ENCODE data around the gene LRRN4. TPM values are rescaled to one million over a fixed set of nuclear protein-coding genes. Genes with fewer than 3 reads are reported as not detected.
A peak's percentile ranks its signal among the peaks of the same experiment; 100 is the strongest.
"Not testable (repeated sequence)": the region's sequence is repeated elsewhere in the genome, so short reads cannot be mapped to it uniquely, and the experiment has no call there.

The LRRN4 gene
- total RNA-seq, 1 experiment from 2014 or later, result 1.3 TPM

DNA sequence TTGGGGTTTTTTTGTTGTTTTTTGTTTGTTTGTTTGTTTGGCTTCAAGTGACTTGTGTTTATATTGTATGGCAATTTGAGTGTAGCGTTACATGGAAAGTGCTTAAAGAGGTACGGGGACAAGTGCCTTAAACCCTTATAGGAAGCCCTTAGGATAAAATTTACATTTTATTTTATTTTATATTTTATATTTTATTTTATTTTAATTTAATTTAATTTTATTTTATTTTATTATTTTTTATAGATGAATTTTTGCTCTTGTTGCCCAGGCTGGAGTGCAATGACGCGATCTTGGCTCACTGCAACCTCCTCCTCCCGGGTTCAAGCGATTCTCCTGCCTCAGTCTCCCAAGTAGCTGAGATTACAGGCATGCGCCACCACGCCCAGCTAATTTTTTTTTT, 21.0 kb downstream of the LRRN4 start:
- DNase-seq (ENCODE audit: low spot score), result not testable (repeated sequence)

DNA sequence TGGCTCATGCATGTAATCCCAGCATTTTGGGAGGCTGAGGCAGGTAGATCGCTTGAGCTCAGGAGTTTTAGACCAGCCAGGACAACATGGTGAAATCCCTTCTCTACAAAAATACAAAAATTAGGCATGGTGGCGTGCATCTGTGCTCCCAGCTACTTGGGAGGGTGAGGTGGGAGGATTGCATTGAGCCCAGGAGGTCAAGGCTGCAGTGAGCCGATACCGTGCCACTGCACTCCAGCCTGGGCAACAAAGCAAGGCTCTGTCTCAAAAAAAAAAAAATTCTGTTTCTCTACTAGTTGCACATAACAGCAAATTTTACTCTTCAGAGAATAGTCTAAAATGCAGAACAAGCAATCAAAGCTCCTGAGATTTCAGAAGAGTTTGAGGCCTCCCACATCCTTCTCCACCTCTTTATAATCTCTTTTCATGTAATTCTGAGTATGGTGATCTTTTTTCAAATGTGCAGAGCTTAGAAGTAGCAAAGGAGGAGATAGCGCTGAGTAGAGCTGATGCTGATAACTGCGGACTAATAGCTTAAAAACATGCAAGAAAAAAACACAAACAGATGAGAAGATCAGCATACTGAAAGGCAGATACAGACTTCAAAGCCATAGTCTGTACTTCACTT, 23.3 kb downstream of the LRRN4 start:
- no peak for DNase-seq (ENCODE audit: low spot score)

DNA sequence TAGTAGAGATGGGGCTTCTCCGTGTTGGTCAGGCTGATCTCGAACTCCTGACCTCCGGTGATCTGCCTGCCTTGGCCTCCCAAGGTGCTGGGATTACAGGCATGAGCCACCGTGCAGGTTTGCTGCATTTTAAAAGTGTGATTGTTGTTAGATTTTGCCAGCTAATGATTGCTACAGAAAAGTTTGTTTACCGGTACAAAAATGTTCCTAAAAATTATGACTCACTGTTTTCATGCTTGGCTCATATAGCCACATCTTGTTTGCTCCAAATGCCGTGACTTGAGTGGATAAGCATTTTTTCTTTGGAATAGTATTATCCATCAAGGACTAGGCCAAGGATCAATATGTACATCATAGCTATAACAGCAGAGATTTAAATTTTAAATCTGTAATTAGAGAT, 24.3 kb downstream of the LRRN4 start:
- no peak for DNase-seq (ENCODE audit: low spot score)

DNA sequence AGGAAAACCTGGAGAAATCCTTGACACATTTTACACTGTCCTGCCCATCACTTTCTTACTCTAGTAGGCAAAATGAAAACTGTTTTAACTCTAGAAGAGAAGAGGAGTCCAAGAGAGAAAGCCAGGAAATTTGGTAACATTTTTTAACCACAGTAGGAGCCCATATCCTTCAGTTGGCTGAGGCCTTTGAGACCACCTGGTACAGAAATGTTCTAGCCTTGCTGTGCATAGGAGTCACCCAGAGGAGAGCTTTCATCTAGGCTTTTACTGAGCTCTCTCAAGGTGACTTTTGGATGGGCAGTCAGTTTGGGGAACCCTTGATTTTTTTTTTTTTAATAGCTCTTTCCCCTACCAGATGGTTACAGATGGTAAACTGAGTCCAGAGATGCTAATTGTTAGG, 25.0 kb downstream of the LRRN4 start:
- DNase-seq (ENCODE audit: low spot score), result no peak

DNA sequence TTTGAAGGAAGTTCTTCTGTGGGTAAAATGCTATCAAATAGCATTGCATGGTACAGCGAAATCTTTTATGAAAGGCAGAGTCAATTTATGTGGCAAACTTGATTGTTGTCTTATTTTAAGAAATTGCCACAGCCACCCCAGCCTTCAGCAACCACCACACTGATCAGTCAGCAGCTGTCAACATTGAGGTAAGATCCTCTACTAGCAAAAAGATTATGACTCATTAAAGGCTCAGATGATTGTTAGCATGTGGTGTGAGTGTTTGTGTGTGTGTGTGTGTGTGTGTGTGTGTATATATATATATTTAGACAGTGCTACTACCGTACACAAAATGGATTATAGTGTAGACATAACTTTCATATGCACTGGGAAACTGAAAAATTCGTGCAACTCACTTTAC, 27.8 kb downstream of the LRRN4 start:
- no peak for DNase-seq (ENCODE audit: low spot score)

DNA sequence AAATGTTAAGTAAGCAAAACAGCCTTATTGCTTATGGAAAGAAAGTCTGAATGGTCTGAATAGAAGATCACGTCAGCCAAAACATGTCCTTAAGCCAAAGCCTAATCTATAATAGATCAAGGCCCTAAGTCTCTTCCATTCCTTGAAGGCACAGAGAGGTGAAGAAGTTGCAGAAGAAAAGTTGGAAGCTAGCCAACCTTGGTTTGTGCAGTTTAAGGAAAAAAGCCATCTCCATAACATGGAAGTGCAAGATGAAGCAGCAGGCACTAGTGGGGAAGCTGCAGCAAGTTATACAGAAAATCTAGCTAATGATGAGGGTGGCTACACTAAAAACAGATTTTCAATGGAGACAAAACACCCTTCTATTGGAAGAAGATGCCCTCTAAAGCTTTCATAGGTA, 29.1 kb downstream of the LRRN4 start:
- DNase-seq (ENCODE audit: low spot score), result no peak

DNA sequence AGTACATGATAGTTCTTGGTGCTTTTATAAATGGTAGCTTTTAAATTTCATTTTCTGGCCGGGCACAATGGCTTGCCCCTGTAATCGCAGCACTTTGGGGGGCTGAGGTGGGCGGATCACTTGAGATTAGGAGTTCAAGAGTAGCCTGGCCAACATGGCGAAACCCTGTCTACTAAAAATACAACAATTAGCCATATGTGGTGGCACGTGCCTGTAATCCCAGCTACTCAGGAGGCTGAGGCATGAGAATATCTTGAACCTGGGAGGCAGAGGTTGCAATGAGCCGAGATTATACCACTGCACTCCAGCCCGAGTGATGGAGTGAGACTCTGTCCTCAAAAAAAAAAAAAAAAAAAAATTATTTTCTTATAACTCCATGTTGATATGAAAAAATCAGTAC, 36.0 kb downstream of the LRRN4 start:
- DNase-seq (ENCODE audit: low spot score), result no peak

DNA sequence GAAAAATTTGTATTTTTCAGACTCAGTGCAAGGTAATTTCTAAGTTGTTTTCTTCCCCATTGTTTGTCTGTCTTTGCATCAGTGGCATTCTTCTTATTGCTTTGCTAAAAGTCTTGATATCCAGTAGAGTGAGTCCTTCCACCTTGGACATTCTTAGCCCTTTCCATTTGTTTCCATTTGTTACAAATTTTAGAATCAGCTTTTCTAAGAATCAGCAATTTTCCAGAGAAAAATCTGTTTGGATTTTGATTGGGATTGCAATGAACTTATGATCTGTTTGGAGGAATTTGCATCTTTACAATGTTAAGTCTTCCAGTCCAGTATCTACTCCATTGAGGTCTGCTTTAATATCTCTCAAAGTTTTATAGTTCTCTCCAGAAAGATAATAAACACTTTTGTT, 36.4 kb downstream of the LRRN4 start:
- DNase-seq (ENCODE audit: low spot score), result no peak

DNA sequence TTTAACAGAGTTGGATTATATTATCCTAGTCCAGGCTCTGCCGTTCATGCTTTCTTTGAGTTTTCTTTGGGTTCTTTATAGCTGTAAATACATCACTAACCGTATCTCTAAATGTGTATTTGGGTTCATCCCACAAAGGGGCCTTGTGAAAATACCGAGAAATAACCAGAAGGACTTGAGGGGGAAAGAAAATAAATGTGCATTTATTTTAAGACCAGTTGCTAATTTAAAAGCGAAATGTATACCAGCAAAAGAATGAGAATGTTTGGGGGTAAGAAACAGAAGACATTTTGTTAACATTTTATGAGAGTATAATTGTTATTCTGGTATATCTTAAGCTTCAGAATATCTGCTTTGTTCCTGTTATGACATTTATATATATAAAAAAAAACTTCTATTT, 38.9 kb downstream of the LRRN4 start:
- DNase-seq (ENCODE audit: low spot score), result no peak

DNA sequence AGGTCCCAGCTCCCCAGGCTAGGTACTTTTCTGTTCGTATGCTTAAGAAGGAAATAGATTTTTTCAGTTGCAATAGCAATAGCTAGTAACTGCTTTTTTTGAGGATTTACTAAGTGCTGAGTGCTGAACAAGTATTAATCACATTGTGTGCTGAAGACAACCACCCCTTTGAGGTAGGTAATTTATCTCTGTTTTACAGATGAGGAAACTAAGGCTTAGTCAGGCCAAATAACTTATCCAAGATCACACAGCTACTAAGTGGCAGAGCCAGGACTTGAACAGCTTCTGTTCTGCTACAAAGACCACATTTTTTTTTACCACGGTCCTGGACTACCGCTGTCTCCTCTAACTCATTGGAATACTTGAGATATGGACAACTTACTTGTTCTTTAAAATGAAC, 39.8 kb downstream of the LRRN4 start:
- DNase-seq (ENCODE audit: low spot score), result no peak

DNA sequence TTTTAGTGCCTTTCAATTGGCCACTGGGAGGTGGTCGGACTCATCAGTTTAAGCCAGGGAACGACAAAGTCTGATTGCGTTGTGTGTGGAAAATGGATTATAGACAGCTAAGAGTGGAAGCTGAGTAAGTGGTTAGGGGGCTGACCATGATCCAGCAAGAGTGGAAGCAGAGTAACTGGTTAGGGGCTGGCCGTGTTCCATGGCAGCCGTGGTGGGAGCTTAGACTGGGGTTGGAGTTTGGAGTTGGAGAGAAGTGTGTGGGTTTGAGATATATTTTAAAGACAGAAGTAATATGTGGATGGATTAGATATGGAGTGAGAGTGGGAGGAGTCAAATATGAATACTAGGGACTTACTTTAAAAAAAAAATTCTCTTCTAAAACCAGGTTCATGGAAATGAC, 41.7 kb downstream of the LRRN4 start:
- DNase-seq (ENCODE audit: low spot score), result no peak

DNA sequence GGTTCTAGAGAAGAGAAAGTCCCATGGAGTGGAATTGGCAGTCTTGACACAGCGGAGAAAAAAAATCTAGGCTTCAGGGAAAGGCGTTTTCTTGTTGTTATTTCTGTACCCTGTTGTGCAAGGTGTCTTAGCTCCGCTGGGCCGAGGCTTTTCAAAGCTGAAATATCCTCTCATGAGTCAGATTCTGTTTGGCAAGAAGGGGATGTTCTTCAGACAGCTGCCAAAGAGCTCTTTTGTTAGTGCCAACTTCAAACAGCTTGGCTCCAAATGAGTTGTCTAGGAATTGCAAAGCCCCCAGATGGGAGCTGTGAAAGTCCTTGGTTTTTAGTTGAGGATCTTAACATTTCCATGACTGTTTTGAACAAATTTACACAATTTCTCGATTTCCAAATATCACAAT, 45.6 kb downstream of the LRRN4 start:
- DNase-seq (ENCODE audit: low spot score), result peak; percentile 38

DNA sequence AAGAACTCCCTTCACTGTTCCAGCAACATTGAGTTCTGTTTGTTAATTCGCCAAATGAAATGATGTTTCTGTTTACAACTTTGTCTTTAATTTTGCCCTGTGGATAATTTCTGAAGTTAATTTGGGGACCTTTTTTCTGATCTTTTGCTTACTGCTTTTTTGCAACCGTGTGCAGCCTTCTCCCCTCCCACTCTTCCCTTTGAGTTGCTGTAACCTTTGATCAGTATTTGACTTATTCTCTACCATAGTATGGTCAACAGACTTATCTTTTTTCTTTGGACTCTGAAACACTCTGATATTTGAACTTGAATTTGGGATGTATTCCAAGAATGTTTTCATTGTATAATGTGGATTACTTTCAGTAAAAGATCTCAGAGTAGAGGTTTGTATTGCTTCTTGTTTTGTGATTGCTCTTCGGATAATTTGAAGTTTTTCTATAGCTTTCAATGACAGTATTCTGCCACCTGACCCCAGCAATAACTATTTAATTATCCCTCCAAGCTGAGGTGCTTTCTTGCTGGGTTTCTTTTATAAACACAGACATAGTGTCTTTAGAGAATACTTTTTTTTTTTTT, 46.2 kb downstream of the LRRN4 start:
- DNase-seq (ENCODE audit: low spot score), result peak; percentile 34

DNA sequence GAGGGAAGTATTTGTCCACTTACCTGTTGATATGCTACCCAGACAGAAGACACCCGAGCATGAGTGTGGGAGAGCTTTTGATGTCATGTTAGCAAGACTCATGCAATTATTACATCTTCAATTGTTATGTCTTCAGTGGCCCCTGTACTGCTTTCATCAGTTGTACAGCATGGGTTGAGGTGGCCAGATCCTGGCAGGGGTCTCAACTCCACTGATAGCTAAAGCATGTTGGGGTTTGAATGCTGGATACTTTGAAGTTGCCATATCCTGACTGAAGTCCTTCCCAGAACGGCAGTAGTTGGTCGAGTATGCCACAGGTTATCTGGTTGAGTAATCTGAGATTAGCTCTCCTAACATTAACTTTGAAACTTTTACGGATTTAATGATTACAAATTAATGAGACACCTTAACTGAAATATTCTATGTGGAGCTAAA, 46.7 kb downstream of the LRRN4 start:
- DNase-seq (ENCODE audit: low spot score), result no peak

DNA sequence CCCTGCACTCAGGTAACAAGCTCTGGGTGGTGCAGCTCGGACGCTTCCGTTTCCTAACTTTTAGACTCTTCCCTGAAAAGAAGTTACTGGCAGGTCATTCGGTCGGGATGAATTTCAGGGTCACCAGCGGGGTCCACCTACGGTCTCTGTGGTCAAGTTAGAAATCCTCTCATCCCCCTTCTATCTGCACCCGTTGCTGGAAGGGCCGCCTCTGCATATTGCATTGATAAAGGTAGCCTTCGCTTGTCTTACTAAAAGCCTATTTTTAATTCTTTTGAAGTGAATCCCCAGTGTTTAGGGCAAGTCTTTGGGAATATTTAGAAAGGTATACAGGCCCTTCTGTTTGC, 47.3 kb downstream of the LRRN4 start:
- DNase-seq (ENCODE audit: low spot score), result peak; percentile 32

DNA sequence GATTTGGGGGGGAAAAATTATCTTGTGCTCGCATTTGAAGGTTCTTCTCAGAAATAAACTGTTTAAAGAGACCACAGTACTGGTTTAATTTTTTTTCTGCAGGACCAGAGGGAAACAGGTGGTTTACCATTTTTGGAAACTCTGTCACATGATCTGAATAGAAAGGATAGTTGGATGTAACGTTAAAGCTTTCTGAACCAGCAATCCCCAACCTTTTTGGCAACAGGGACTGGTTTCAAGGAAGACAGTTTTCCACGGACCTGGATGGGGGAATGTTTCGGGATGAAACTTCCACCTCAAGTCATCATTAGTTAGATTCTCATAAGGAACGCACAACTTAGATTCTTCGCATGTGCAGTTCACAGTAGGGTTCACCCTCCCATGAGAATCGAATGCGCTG, 53.0 kb downstream of the LRRN4 start:
- DNase-seq (ENCODE audit: low spot score), result no peak

DNA sequence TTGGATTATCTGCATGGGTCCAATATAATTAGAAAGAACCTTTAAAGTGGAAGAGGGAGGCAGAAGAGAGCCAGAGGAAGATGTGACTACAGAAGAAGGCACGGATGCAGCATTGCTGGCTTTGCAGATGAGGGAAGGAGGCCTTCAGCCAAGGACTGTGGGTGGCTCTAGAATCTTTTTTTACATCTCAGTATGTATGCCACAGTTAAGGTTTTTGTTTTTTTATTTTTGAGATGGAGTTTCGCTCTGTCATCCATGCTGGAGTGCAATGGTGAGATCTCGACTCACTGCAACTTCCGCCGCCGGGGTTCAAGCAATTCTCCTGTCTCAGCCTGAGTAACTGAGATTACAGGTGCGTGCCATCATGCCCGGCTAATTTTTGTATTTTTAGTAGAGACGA, 54.1 kb downstream of the LRRN4 start:
- DNase-seq (ENCODE audit: low spot score), result no peak

DNA sequence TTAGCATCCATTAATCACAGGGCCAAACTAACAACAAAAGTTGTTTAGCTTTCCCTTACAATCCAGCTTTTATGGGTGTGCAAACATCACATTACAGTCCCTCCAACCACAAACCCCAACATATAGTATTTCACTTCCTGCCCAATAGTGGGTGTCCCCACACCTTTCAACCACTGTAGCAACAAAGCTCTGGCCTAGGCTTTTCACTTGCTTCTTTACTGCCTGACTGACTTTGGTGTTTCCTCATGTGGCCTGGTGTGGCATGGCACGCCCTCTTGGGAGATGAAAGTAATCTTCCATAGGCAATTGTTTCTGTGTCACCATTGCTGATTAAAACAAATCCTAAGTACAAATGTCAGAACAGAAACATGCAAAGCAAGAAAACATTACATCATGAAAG, 57.1 kb downstream of the LRRN4 start:
- peak; percentile 75 for DNase-seq (ENCODE audit: low spot score)

DNA sequence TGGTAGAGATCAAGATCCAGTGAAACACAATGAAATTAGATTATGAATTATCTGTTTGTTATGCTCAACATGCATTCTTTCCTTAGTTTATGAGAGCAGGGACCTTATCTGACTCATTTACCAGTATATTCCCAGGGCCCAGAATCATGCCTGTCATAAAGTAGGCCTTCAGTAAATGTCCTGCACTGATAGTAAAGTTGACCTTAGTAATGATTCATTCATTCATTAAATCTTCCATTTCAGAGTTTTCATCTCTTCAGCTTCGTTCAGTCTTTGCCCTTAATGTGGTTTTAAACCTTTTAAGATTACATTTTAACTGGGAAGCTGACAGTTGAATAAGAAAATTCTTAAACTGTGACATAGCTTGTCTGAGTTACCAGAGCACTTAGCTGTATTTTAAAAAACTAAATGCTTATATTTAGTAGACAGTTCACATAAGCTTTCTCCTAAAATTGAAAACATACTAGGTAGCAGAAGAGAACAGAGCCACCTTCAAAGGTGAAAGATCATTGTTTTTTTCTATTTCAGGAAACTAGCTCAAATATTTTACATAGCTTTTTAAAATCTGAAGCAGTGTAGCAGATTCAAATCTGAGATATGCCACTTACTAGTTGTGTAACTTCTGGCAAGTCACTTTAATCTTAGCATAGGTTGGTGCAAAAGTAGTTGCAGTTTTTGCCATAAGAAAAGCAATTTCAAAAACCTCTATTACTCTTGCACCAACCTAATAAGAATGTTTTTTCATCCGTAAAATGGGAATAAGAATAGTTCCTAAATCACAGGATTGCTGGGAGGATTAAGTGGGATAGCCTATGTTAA, 62.0 kb downstream of the LRRN4 start:
- DNase-seq (ENCODE audit: low spot score), result peak; percentile 42

DNA sequence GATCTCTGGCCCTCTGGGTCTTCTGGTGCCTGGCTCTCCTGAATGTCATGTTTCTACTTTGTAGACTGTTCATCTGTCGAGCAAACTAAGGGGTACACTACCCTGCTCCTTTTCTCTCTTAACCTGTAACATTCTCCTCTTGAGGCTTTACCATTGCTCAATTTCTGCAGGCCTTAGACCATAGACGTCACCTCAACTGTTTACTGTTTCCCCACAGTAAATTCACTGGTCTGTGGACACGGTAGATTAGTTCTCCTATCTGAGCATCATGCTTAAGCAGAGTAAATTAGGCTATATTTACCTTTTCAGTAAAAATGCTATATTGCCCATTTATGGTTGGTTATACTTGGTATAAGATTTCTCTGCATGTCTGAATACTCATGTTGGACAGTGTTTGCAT, 62.9 kb downstream of the LRRN4 start:
- DNase-seq (ENCODE audit: low spot score), result no peak
